ENCODE data around the gene OR2L2.
"Not testable (repeated sequence)": the region's sequence is repeated elsewhere in the genome, so short reads cannot be mapped to it uniquely, and the experiment has no call there.

The OR2L2 gene, protein sequence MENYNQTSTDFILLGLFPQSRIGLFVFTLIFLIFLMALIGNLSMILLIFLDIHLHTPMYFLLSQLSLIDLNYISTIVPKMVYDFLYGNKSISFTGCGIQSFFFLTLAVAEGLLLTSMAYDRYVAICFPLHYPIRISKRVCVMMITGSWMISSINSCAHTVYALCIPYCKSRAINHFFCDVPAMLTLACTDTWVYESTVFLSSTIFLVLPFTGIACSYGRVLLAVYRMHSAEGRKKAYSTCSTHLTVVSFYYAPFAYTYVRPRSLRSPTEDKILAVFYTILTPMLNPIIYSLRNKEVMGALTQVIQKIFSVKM

DNA sequence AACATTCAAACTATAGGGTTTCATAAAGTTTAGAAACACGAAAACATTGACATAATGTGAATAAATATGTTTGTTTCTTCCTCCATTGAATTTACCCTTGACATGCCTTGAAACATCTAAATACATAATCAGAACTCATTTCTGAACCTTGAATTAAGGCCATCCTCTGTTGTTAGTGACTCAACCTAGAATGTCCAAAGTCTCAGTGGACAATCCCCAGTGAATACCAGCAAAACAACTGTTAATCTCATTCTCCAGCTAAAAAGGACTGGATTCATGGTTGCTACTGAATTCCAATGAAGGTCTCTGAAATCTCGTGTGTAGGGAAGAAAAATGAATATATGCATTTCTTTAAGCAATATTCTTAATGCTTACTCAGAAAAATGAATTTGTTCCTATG is at the start of gene OR2L2:
Gene OR2L2 (plus strand): TSS at position 301 of the 400 bp plus-strand sequence. CDS start 8,198 bp downstream, outside the sequence.
- no peak for DNase-seq

DNA sequence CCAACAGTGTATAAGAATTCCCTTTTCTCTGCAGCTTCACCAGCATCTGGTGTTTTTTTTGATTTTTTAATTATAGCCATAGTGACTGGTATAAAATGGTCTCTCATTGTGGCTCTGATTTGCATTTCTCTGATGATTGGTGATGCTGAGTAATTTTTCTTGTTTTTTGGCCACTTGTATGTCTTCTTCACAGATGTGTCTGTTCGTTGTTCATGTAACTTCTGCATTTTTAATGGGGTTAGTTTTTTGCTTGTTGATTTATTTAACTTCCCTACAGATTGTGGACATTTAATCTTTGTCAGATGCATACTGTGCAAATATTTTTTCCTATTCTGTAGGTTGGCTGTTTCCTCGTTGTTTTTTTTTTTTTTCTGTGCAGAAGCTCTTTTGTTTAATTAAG is 36.9 kb upstream of the OR2L2 start:
- DNase-seq, result no peak

DNA sequence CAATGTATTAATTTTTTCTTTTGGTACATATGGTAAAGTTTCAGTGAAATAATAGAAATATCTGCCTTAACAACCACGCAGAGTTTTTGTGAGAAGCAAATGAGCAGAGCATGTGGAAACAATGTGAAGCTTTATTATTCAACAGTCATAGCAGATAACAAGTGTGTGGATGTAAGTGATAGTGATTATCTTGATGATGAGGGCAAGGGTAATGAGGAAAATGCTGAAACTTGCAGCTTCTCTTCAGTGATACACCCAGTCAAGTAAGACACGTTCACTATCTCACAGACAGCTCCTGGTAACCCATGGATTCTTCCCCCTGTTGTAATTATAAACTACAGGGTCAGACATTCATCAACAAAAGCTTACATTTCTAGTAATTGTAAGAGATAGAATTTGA is 31.1 kb upstream of the OR2L2 start:
- no peak for DNase-seq

DNA sequence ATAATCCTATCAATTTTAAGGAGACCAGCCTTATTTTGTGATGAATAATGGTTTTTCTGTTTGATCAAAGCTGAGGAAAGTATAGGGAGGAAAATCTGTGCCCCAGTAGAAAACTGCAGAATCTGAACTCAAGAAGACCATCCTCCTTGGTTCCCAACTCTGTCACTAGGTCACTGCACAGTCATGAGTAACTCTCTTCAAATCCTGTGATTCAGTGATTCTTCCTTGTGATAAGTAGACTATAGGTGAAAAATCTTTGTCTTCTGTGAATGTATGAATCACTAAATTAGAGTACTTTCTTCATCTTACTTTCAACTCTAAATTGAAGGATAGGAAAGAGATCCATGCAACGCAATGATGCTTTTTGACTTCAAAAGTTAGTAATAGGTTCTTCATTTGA is 29.7 kb upstream of the OR2L2 start:
- DNase-seq, result no peak

DNA sequence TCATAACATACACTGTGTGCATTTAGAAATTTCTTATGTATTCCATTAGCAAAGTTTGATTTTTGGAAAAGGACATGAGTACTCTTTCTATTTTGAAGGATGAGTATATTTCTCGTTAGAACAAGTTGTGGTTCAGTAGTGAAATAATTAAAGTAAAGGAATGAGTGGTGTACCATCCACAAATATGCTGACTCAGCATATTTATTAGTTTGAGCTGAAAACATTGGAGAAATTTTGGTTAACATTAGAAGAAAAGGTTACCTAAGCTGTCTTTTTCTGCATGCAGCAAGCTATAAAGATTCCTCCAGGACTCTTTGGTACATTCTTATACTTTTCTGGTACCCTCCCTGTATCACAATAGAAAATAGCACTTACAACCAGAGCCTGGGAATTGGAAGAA is 22.1 kb upstream of the OR2L2 start:
- DNase-seq, result no peak

DNA sequence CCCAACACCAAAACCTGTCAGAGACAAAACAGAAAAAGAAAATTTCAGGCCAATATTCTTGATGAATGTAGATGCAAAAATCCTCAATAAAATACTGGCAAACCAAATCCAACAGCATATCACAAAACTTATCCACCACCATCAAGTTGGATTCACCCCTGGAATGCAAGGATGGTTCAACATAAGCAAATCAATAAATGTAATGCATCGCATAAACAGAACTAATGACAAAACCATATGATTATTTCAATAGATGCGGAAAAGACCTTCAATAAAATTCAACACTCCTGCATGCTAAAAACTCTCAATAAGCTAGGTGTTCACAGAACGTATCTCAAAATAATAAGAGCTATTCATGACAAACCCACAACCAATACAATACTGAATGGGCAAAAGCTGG is 20.2 kb upstream of the OR2L2 start:
- DNase-seq, result no peak

DNA sequence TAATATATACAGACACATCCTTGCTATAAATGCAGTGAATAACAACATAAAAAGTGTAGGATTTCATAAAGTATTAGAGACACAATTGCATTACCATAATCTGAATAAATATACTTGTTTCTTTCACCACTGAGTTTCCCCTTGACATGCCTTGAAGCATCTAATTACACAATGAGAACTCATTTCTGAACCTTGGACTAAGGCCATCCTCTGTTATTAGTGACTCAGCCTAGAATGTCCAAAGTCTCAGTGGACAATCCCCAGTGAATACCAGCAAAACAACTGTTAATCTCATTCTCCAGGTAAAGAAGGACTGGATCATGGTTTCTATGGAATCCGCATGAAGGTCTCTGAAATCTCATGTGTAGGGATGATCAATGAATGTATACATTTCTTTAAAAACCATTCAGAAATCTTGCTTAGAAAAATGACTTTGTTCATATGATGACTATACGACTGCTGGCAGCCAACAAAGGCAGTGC is 16.6 kb upstream of the OR2L2 start, which contains the start of gene OR2L5:
Gene OR2L5 (plus strand): TSS at position 432 of the 482 bp plus-strand sequence. CDS start 8,288 bp downstream, outside the sequence.
- DNase-seq, result no peak

DNA sequence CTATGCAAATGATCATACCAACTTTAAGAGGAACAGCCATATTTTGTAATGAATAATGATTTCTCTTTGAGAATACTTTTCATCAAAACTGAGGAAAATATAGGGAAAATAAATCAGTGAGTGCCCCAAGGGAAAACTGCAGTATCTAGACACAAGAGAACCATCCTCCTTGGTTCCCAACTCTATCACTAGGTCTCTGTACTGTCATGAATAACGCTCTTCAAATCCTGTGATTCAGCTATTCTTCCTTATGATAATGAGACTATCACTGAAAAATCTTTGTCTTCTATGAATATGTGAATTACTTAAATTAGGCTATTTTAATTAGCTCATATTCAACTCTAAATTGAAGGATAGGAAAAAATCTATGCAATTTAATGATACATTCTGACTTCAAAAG is 14.1 kb upstream of the OR2L2 start:
- DNase-seq, result no peak

DNA sequence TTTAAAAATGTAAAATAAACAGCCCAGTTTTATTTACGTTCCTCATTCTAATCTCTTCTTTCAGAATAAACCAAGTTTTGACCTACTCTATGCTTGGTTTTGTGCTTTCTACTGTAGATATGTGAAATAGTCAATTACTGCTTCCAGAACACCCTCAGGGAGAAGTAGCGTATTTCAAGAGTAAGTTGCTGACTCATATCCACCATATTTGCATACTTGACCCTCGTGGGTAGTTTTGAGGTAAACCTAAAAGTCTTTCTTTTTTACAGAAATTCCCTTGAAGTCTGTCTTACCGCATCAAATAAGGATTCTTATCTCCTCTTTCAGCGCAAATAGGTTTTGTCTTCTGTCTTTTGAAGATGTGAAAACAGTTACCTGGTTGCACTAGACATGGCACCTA is 15.3 kb downstream of the OR2L2 start:
- DNase-seq, result no peak

DNA sequence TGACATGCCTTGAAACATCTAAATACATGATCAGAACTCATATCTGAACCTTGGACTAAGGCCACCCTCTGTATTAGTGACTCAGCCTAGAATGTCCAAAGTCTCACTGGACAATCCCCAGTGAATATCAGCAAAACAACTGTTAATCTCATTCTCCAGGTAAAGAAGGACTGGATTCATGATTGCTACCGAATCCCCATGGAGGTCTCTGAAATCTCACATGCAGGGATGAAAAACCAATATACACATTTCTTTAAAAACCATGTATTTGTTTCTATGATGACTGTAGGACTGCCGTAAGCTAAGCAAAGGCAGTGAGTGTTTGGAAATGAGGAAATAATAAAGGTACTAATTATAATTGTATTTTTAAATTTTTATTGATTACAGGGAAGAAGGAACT is 16.7 kb downstream of the OR2L2 start, which contains the start of gene OR2L3:
Gene OR2L3 (plus strand): TSS at position 301 of the 400 bp plus-strand sequence. CDS start 13,846 bp downstream, outside the sequence.
- no peak for DNase-seq

DNA sequence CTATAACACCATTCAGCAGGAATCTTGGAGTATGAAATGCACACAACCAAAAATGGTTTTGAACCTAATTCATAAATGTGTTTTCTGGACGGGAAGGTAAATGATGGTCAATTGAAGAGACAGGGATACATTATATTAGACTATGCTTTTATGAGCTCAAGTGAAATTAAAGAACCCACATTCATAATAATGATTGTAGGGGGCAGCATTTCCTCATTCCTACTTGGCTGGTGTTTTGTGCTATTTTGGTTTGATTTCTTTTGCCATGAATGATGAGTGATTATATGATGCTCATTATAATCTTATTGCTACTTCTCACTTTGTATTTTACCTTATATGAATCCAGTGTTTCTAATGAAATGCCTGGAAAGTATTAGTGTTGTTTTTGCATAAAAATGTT is 17.1 kb downstream of the OR2L2 start:
- no peak for DNase-seq

DNA sequence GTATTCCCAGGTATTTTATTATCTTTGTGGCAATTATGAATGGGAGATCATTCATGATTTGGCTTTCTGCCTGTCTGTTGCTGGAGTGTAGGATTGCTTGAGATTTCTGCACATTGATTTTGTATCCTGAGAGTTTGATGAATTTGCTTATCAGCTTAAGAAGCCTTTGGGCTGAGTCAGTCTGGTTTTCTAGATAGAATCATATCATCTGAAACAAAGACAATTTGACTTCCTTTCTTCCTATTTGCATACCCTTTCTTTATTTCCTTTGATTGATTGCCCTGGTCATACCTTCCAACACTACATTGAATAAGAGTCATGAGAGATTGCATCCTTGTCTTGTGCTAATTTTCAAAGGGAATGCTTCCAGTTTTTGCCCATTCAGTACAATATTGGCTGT is 24.8 kb downstream of the OR2L2 start:
- DNase-seq, result no peak

DNA sequence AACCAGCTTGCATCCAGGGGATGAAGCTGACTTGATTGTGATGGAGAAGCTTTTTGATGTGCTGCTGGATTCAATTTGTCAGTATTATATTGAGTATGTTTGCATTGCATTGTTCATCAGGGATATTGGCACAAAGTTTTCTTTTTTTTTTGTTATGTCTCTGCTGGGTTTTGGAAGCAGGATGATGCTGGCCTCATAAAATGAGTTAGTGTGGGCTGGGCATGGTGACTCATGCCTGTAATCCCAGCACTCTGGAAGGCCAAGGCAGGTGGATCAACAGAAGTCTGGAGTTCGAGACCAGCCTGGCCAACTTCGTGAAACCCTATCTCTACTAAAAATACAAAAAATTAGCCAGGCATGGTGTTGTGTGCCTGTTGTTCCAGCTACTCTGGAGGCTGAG is 25.4 kb downstream of the OR2L2 start:
- DNase-seq, result no peak

DNA sequence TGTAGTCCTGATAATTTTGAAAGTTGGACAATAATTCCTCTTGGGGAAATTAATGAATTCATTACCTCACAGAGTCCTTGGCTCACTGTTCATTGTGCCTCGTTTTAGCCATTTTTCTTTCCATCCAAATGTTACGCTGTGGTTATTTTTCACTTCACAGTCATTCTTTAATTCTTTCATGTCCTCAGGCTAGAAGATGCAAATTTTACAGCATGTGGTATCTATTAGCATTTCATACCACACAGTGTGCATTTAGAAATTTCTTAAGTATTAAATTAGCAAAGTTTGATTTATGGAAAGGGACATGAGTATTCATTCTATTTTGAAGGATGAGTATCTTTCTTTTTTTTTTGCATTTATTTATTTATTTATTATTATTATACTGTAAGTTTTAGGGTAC is 35.2 kb downstream of the OR2L2 start:
- DNase-seq, result no peak

DNA sequence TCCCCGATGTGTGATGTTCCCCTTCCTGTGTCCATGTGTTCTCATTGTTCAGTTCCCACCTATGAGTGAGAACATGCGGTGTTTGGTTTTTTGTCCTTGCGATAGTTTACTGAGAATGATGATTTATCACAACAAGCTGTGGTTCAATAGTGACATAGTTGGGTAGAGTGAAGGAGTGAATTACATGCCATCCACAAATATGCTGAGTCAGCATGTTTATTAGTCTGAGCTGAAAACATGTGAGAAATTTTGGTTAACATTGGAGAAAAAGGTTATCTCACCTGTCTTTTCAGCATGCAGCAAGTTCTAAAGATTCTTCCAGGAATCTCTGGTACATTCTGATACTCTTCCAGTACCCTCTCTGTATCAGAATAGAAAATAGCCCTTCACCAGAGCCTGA is 35.7 kb downstream of the OR2L2 start:
- no peak for DNase-seq

DNA sequence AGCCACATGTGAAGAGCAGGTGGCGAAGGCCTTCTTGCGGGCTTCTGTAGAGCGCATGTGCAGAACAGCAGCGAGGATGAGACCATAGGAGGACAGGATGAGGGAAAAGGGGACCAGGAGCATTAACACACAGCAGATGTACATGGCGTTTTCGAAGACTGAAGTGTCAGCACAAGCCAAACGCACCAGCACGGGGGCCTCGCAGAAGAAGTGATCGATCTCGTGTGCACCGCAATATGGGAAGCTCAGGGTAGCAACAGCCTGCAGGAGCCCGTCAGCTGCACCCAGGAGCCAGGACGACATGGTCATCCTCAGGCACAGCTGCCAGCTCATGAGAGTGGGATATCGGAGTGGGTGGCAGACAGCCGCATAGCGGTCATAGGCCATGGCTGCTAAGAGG is 54.0 kb downstream of the OR2L2 start:
- DNase-seq, result not testable (repeated sequence)
